ENCODE measurements around the gene ILF3.

DNA sequence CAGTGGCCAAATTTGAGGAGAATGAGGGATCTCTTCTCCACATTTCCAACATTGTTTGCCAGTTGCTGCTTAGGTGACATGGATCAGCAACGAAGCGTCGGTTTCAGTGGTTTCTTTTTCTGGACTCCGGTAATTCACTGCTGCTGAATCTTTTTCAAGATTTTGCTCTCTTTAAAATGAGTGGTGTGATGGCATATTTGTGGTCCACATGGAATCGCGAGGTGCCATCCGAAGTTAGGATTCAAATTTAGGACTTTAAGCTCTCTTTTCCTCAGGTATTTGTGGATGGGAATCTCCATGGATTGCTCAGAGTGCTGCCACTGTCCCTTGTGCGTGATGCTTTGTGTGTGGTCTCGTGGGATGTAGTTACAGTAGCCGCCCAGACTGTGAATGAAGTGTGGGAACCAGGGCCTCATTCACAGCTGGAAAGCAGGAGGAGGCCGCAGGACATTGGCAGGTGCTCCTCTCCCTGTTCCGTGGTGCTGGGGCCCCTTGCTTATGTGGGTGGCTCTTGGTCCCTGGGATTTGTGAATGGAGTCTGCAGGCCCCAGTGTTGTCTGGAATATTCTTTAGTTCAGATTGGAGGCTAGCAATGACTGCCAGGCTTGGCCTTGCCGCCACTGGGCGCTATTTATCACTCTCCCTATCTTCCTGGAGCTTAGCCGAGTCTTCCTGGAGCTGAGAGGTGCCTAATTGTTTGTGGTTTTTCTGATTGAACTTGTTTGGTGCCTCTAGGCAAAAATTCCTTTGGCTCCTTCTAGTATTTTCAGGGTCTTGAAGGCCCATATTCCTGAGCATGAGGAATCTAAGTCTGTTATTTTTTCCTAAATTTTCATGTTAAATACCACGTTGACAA, 1.5 kb downstream of the ILF3 start:
- TF ChIP-seq MYC (IDR thresholded peaks at IDR 0.05; ENCODE audit: borderline replicate concordance, low read length): no peak
- TF ChIP-seq MAZ (IDR thresholded peaks at IDR 0.05; ENCODE audit: borderline replicate concordance, low read depth, low read length): no peak
- TF ChIP-seq, protein P1, sequence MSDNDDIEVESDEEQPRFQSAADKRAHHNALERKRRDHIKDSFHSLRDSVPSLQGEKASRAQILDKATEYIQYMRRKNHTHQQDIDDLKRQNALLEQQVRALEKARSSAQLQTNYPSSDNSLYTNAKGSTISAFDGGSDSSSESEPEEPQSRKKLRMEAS (IDR thresholded peaks at IDR 0.05): no peak
- TF ChIP-seq CTCF (IDR thresholded peaks at IDR 0.05): no peak
- TF ChIP-seq RNF2 (IDR thresholded peaks at IDR 0.05; ENCODE audit: borderline replicate concordance, low read depth): no peak
- no peak for TF ChIP-seq HDAC2 (IDR thresholded peaks at IDR 0.05)
- TF ChIP-seq HOXA7 (CRISPR knock-in tag; IDR thresholded peaks at IDR 0.05): no peak
- TF ChIP-seq BHLHE40 (IDR thresholded peaks at IDR 0.05; ENCODE audit: low read depth, low read length): no peak
- TF ChIP-seq POLR2A (IDR thresholded peaks at IDR 0.05; ENCODE audit: low read length): no peak
- TF ChIP-seq EP300 (IDR thresholded peaks at IDR 0.05): no peak
- TF ChIP-seq POLR2AphosphoS2 (conservative IDR thresholded peaks at IDR 0.05; ENCODE audit: low read length): no peak
